ENCODE results near the gene RGL4. TPM values are rescaled to one million over a fixed set of nuclear protein-coding genes. Genes with fewer than 3 reads are reported as not detected.
"Not testable (repeated sequence)": the region's sequence is repeated elsewhere in the genome, so short reads cannot be mapped to it uniquely, and the experiment has no call there.

The RGL4 gene
- total and polyA plus RNA-seq, 11 donors = 0.21 to 0.69 (median 0.52) TPM; not detected in 6

- Histone ChIP-seq H3K9me3 (no peaks in the 10 kb centered on the region), H3K4me3 (no peak overlapping the region), H3K4me1 (peaks cover 0 to 19% (median 10%) of the 10 kb centered on the region in 12 donors), H3K27ac (no peak overlapping the region), H3K36me3 (peaks cover 0 to 17% (median 8%) of the 10 kb centered on the region in 9 donors), H3K27me3 (no peaks in the 10 kb centered on the region)
- no peak for DNase-seq
- ATAC-seq = no peak
- 89 to 91% (median 90%) methylated on average over 17 of the region's 17 CpGs for WGBS, 4 donors
- TF ChIP-seq CTCF (IDR thresholded peaks at IDR 0.05) (no peak), POLR2A (IDR thresholded peaks at IDR 0.05) (no peak)
- intact Hi-C loops (cut with DNase I) = loop anchor here in 1 of 10 donors (5.0 kb wide), 1 partner anchor 34 kb away; the partner anchor contains the start of genes VPREB3 and ZNF70
These were observed 27.8 kb downstream of the RGL4 start for GRCh38 chr22:23718371-23719165.

GRCh38 chr22:23720855-23721254 is 30.0 kb downstream of the RGL4 start:
- Histone ChIP-seq H3K9me3 (no peaks in the 10 kb centered on the region), H3K27me3 (no peaks in the 10 kb centered on the region), H3K4me3 (no peak overlapping the region), H3K27ac (no peak overlapping the region), H3K36me3 (no peaks in the 10 kb centered on the region), H3K4me1 (peaks cover 0 to 15% (median 9%) of the 10 kb centered on the region in 12 donors)
- 69 to 80% (median 71%) methylated on average over 6 of the region's 6 CpGs for WGBS, 4 donors
- TF ChIP-seq CTCF (IDR thresholded peaks at IDR 0.05) (no peak), POLR2A (IDR thresholded peaks at IDR 0.05) (no peak)
- intact Hi-C loops (cut with DNase I) = no loop called here
- DNase-seq (no peak), ATAC-seq (no peak)

- Histone ChIP-seq H3K4me3 (no peak overlapping the region), H3K9me3 (no peaks in the 10 kb centered on the region), H3K27me3 (no peaks in the 10 kb centered on the region), H3K36me3 (no peaks in the 10 kb centered on the region), H3K4me1 (peaks cover 0 to 5% (median 4%) of the 10 kb centered on the region in 12 donors), H3K27ac (no peak overlapping the region)
- DNase-seq (no peak), ATAC-seq (no peak)
- TF ChIP-seq POLR2A (IDR thresholded peaks at IDR 0.05) (no peak), CTCF (IDR thresholded peaks at IDR 0.05) (no peak)
- intact Hi-C loops (cut with DNase I) = no loop called here
- 70 to 78% (median 76%) methylated on average over 4 of the region's 4 CpGs for WGBS, 4 donors
These were observed 31.3 kb downstream of the RGL4 start for GRCh38 chr22:23722160-23722559.

- DNase-seq = no peak
- Histone ChIP-seq H3K36me3 (no peaks in the 10 kb centered on the region), H3K9me3 (no peaks in the 10 kb centered on the region), H3K27ac (no peak overlapping the region), H3K4me1 (no peaks in the 10 kb centered on the region), H3K27me3 (no peaks in the 10 kb centered on the region), H3K4me3 (no peak overlapping the region)
- TF ChIP-seq POLR2A (IDR thresholded peaks at IDR 0.05) (no peak), CTCF (IDR thresholded peaks at IDR 0.05) (no peak)
- ATAC-seq = no peak
- intact Hi-C loops (cut with DNase I) = no loop called here
- WGBS, 4 donors = 85 to 99% (median 93%) methylated on average over 2 of the region's 2 CpGs
These were observed 31.9 kb downstream of the RGL4 start for GRCh38 chr22:23722724-23723123.

GRCh38 chr22:23728108-23728507 is 37.3 kb downstream of the RGL4 start:
- H3K9me3 ChIP-seq; intact Hi-C loops (cut with DNase I); H3K27ac ChIP-seq; DNase-seq; H3K4me3 ChIP-seq; ATAC-seq; H3K4me1 ChIP-seq; H3K36me3 ChIP-seq; H3K27me3 ChIP-seq: not testable (repeated sequence)
- WGBS, 4 donors = 79 to 88% (median 87%) methylated on average over 4 of the region's 4 CpGs
